ENCODE data around the gene IQCH.

Gene IQCH

DNA sequence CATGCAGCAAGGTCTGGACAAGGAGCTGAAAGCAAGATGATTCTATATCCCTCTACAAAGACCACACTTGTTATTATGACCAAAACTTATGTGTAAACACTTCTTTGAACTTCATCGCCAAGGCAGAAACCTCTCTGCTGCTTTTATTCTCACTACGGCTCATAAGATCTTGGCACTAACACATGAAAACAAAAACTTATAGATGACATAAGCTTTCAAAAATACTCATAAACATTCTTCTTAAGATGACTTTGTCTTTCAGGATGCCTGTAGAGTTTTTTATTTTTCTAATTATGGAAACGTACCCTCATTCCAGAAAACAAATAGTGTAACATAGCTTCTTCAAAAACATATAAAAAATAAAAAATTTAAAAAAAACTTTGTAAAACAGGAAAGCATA lies 253.8 kb downstream of the IQCH start:
- DNase-seq, result no peak

GRCh38 chr15:67509918-67510317 lies 255.3 kb downstream of the IQCH start:
- DNase-seq, result no peak

DNA sequence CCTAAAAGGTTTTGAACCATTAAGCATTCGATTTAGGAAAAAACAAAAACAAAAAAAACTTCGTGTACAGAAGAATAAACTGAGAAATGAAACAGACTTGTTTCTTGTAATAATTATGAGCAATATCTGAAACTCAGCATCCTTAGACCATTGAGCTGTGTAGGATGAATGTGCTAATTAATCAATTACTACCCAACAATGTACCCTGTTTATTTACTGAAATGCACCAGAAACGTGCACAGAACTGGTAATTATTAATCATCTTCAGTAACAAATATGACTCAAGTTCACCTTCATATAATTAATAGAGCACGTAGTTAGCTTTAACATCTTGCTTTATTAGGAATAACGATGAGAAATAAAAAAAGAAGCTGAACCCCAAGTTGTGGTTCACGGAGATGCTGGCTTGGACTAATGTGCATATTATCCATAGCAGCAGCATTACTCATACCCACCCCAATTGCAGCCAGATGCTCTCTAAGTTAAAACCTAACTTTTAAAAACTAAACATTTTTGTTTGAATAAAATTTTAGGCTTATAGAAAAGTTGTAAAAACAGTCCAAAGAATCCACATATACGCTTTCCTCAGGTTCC lies 256.1 kb downstream of the IQCH start:
- DNase-seq, result no peak

- DNase-seq, result no peak
Observed at GRCh38 chr15:67511606-67512005, 257.0 kb downstream of the IQCH start.

DNA sequence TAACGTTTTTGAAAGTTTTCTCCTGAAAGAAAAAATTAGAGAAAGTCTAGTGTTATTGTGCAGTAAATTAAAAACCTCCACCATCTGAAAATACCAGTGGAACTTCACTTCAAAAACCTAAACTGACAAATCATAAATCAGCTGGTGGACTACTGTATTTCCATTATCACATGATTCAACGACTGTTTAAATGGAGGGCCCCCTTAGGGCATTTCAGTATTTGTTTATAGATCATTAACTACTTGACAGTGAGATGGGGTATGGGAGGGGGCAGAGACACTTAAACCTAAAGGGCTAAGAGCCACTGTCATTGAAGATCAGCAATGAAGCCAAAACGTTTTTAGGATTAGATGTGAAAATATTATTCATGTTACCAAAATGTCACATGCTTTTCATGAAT lies 257.6 kb downstream of the IQCH start:
- DNase-seq, result no peak

DNA sequence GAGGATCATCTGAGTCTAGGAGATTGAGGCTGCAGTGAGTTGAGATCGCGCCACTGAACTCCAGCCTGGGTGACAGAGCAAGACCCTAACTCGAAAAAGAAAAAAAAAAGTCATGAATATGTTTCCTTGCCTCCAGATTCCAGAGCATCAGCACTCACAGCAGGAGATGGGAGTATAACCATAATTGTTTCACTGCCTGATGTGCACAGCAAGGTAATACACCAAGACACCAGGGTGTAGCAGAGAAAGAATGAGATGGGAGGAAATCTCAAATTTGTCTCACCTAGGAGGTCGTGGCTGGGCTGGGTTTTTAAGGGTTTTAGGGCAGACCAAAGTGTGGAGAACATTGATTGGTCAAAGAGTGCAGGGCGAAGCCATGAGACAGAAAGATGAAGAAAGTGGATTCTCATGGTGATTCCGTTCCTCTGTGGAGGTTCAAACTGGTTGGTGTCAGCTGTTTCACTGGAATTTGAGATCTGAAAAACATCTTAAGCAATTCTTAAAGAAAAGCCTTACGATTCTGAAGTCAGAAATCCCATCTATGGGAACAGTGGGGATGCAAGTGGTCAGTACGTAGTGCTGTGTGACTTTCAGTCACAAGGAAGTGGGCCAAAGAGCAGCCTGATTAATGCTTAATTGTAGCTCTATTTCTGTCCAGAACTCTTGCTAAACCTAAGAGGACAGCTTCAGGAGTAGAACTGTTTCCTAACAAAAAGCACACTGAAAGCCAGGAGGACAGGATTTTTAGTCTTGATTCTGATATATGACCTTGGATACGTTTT lies 258.5 kb downstream of the IQCH start:
- DNase-seq, result no peak

DNA sequence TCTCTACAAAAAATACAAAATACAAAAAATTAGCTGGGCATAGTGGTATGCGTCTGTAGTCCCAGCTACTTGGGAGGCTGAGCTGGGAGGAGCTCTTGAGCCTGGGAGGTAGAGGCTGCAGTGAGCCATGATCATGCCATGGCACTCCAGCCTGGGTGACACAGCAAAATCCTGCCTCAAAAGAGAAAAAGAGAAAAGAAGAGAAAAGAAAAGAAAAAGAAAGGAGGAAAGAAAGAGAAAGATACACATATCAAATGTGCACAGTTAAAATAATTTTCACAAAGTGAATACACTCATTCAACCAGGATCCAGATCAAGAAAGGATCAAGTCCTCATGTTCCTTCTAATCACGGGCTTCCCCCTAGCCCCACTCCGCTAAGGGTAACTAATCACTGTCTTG lies 260.5 kb downstream of the IQCH start:
- DNase-seq, result no peak

DNA sequence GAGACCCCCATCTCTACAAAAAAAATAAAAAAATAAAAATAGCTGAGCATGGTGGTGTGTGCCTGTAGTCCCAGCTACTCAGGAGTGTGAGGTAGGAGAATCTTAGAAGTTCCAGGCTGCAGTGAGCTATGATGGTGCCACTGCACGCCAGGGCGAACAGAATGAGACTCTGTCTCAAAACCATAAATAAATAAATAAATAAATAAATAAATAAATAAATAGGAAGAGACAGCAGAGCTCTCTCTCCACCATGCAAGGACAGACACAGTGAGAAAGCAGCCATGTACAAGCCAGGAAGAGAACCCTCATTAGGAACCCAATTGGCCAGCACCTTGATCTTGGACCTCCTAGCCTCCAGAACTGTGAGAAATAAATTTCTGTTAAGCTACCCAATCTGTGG lies 261.0 kb downstream of the IQCH start:
- no peak for DNase-seq

DNA sequence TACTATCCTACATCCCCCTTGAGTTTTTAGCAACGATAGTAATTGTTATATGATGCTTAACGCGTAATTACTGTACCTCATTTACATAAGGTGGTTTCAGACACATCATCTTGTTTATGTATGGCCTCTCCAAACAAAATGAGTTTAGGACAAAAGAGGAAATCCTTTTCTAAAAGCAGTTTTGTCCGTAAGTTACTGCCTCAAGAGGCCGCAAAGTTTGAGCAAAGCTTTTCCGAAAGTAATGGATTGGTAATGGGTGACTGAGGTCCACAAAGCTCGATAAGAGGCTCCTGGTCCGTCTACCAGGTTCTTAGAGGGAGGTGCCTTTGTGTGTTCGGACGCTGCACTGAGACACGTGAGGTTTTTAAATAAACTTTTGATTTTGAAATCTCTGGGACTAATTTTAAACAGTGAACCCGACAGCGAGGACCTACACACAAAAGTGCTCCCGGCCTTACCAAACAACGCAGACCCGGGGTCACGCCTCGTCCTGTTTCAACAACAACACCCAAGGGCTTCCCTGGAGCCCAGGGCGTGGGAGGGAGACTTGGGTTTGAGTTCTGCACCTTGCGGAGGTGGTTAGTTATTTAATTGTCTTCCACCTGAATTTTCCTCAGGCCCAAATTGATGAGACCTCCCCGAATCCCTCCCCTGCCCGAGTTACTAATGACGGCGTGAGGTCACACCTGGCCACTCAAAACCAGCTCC lies 265.9 kb downstream of the IQCH start:
- no peak for DNase-seq

DNA sequence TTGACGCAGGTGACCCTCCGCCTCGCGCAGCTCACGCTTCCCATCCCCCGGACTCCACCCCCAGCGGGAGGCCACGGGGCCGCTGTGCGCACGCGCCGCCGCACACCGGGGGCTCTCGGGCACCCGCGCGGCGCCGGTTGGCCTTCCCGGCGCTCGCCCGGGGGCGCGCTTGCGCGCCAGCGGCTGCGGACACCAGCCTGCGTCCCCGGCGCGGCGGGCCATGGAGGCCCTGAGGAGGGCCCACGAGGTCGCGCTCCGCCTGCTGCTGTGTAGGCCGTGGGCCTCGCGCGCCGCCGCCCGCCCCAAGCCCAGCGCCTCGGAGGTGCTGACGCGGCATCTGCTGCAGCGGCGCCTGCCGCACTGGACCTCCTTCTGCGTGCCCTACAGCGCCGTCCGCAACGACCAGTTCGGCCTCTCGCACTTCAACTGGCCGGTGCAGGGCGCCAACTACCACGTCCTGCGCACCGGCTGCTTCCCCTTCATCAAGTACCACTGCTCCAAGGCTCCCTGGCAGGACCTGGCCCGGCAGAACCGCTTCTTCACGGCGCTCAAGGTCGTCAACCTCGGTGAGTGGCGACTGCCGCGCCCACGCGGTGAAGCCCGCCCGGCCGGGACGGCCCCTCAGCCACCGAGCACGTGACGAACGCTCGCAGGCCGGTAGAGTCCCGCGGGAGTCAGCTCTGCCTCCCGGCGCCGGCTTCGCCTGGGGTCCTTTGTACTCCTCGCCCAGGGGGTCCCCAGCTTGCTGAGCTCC lies 266.6 kb downstream of the IQCH start, which contains the start of gene C15orf61:
TSS of gene C15orf61 (plus strand) at position 103 of the 754 bp plus-strand sequence. CDS start at position 221, 118 bp downstream.
- DNase-seq, result peak; percentile 28 to 80

GRCh38 chr15:67521783-67522568 lies 267.4 kb downstream of the IQCH start:
- peak in 1 of 2 experiments; percentile 4 for DNase-seq

DNA sequence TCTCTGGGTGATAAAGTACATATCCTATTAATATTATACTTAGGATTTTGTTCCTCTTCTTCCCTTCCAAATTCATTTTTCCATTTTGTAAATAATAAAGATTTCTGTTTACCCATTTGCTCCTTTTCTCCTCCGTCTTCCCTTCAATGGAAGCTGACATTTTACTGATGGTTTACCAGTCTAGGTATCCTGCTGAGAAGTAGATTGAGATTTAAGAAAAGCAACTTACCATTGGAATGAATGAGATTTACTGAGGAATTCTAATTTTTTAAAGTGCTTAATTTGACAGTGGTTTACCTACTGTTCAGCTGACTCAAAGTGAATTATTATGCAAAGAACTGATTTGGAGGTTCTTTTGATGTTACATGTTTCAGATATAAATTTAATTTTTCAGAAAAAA lies 268.7 kb downstream of the IQCH start:
- DNase-seq, result no peak

GRCh38 chr15:67524235-67524634 lies 269.6 kb downstream of the IQCH start:
- DNase-seq, result no peak

DNA sequence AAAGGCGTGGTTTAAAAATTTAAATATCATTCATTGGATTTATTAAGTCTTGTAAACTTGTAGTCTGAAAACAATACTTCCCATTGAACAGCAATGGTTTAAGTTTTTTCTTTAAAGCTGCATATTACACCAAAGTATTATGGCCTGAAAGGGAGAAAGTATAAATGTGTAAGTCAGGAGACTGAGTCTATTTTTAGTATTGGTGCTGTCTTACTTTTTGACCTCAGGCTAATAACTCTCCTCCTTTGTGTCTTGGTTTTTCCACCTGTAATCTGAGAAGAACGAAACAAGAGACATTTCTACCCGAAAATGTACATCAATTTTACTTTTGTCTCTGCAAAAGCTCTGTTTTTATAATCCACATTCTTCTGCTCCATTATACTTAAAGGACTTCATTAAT lies 273.9 kb downstream of the IQCH start:
- no peak for DNase-seq

GRCh38 chr15:67531379-67531914 lies 276.9 kb downstream of the IQCH start:
- DNase-seq, result no peak

DNA sequence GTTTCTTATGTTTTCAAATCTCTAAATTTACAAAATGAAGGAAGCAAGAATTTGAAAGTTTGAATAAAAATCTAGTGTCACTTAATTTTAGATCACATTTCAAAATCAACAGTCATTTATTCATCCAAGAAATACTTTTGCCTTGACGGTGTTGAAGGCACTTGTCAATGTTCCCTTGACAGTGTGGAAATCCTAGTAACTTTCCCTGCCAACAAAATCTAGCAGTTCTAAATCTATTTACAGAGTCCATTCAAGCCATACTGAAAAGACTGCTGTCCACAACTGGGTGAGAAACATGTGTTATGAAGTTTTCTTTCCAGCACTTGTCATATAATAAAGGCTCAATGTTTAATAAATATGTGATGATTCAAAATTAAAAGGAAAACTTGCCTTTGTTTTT lies 279.3 kb downstream of the IQCH start:
- no peak for DNase-seq

DNA sequence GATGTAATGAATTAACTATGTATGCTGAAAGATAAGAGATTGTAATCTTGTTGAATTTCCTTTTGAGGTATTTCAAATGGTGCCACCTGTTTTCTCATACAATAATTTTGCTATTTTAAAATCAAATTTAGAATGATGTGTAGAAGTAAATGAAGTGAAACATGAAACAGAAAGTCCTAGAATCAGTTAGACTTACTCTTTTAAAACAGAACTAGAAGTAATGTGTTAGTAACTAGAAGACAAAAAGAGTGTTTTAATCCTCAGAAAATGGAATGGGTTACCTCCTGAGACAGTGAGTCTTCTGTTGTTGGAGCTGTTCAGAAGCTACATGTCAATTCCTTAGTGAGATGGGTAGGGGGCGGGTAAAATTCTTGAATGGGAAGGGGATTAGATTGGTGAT lies 279.8 kb downstream of the IQCH start:
- DNase-seq, result no peak

- no peak for DNase-seq
Observed at GRCh38 chr15:67537771-67538170, 283.2 kb downstream of the IQCH start.

- peak in 1 of 2 experiments; percentile 71 for DNase-seq
Observed at GRCh38 chr15:67542420-67543347, 288.1 kb downstream of the IQCH start, which contains the start of gene MAP2K5. Gene MAP2K5 (plus strand): TSS chr15:67542703. CDS start chr15:67543336, 633 bp downstream.

DNA sequence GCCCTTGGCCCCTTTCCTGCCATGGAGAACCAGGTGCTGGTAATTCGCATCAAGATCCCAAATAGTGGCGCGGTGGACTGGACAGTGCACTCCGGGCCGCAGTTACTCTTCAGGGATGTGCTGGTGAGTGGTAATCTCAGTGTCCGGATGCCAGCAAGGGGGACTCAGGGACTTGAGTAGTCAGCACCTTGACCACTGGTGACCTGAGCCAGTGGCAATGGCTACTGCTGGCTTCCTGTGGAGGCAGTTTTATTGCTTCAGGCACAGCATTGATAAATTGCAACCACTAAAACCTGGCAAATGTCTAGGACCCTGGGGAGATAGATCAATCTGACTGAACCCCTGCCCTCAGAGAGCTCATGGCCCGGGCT lies 288.7 kb downstream of the IQCH start:
- no peak for DNase-seq

GRCh38 chr15:67544475-67544874 lies 289.9 kb downstream of the IQCH start:
- no peak for DNase-seq
